Measurements from ENCODE around the gene RAB40B.

GRCh38 chr17:82696916-82697807, 1.3 kb downstream of the RAB40B start:
- no peak for TF ChIP-seq CTCF (IDR thresholded peaks at IDR 0.05; ENCODE audit: low read depth, low read length)
- no peak for TF ChIP-seq EZH2phosphoT487 (IDR thresholded peaks at IDR 0.05; ENCODE audit: low read depth)
